NCI-H774 (cell line): Measurements from ENCODE around the gene DKK1.

Source experiments
- DNase-seq: peaks from one replicate; lab custom pipeline; 2025; lab: John Stamatoyannopoulos, UW

The DKK1 gene, protein sequence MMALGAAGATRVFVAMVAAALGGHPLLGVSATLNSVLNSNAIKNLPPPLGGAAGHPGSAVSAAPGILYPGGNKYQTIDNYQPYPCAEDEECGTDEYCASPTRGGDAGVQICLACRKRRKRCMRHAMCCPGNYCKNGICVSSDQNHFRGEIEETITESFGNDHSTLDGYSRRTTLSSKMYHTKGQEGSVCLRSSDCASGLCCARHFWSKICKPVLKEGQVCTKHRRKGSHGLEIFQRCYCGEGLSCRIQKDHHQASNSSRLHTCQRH

DNA sequence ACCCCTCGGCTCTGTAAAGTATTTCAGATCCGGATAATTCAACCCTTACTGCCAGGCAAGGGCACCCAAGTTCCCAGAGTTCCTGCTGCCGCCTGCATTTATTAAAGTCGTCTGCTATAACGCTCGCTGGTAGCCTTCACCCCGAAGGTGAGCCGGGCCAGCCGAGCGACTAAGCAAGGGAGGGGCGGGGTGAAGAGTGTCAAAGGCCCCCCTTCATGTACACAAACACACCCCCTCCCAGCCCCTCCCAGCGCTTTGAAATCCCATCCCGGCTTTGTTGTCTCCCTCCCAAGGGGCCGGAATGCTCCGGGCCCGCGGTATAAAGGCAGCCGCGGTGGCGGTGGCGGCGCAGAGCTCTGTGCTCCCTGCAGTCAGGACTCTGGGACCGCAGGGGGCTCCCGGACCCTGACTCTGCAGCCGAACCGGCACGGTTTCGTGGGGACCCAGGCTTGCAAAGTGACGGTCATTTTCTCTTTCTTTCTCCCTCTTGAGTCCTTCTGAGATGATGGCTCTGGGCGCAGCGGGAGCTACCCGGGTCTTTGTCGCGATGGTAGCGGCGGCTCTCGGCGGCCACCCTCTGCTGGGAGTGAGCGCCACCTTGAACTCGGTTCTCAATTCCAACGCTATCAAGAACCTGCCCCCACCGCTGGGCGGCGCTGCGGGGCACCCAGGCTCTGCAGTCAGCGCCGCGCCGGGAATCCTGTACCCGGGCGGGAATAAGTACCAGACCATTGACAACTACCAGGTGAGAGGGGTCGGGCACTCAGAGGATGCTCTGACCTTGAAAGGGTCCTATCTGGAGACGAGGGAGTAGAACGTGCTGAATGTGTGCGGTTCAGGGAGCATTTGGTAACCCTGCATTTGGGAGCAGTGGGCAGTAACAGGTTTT, at the start of gene DKK1:
DKK1 (plus strand) TSS at position 349 of the 889 bp plus-strand sequence; CDS start at position 503, 154 bp downstream.
- DNase-seq, result no peak

DNA sequence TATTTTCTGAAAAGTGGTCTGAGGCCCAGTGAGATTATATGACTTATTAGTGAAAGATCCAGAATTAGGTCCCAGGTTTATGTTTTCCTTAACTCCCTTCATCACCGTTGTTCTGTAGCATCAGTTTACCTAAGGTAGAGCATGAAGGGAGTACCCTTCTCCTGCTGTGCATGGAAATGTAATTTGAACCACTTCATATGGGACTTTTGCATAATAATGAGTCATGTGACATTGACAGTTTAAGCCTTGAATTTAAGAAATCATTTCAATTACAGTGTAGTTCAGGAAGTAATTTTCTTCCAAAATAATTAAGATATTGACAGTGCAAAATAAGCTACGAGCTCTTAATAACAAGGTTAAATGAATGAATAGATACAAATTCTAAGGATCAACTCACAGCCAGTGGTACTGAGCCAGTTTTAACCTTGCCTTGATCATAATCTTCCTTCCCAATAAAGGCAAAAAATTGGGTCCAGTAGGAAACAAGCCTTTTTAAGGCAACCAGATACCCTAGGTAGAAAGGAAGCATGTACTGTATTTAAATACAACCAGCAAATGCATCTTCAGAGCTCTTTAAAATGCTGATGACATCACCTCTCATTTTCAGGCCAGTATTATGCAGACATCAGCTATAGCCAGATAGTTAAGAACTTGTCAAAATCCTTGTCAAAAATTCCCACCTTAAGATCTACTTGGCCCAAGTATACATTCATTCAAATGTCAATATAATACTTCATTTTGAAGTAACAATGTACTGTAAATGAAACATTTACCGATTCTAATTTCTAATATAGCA, 48.8 kb upstream of the DKK1 start:
- DNase-seq, result no peak

DNA sequence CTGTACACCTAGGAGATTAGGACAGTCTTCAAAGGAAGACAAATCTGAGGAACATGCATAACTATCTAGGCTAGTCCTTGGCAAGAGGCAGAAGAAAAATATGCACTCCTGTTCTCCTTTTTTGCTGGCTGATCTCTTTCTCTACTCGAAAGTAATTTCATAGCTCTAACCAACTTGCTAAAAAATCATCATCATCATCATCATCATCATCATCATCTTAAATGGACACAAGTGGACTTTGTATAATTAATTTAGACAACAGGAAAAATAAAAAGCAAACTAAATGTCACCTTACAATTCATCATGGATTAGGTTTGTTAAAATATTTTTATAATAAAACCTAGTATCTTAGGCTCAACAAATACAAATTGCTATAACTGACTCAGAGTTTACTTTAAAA, 47.2 kb upstream of the DKK1 start:
- no peak for DNase-seq

DNA sequence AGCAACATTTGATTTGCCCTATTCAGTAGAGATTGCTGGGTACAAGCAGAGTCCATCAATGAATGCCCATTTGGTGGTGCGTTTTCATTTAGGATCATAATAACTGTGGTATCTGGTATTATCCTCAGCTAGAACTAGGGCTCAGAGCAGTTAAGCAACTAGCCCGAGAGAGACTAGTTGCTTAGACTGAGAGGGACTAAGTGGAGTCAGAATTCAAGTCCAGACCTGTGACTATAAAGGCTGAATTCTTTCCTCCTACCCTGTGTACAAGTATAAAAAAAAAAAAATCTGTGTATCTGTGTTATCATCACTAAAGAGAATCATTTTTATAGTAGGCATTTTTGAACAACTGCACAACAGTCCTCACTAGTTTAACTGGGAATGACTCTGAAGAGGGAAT, 45.3 kb upstream of the DKK1 start:
- DNase-seq, result no peak

DNA sequence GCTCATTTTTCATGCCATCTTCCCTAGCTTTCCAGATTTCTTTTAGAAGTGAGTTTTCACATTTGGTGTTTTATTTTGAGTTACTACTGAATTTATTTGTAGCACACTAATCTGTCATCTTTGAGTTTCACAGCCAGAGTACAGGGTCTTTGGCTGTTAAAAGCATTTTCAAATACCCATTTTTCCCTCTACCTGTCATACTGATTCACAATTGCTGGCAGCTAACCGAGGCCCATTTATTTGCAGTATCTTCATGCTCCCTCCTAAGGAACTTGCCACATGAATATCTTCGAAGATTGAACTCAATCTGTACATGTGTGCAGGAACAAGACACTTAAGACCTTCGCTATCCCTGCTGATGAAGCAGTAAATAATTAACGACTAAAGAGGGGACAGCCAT, 44.8 kb upstream of the DKK1 start:
- DNase-seq, result no peak

DNA sequence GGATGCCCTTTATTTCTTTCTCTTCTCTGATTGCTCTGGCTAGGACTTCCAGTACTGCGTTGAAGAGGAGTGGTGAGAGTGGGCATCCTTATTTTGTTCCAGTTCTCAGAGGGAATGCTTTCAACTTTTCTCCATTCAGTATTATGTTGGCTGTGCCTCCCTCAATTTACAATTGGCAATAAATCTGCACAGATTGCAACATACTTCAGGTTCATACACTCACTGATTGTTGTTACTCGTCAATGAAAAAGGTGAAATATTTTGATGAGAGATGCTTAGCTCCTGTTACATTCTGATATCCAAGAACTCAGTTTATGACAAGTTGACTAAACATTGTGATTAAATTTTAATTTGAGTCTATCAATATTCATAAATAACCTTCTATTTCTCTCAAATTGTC, 37.9 kb upstream of the DKK1 start:
- no peak for DNase-seq

DNA sequence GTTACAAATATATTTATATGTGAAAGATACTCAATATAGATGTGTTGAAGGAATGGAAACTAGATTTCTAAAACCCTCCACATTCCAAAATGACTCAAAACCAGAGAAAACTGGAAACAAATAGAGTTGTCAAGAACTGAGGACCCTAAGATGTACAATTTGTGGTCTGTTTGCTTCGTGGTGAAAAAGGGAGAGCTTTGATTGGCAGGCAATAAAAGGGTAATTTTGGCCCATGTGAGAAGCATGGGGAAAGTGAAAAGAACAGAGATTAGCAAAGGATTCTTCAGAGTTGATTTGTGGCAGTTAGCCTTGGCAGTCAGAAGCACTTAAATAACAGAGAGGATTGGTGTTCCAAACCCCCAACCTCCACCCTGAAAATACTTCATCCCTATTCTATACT, 37.1 kb upstream of the DKK1 start:
- no peak for DNase-seq

DNA sequence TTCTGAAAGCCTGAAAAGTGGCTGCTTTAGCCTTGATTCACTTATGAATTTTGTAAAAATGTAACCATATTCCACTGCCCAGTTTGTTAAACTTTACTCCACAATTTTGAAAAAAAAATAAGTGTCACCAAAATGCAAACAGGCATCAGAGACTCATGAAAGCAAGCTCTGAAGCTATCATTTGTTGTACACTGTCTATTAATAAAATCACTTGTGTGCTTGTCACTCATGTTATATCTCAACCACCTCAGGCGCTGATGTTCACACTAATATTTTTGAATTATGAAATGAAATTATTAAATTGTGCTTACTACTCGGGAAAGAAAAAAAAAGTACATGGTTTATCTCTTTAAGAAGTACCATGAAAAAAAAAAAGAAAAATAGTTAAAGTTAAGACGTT, 34.5 kb upstream of the DKK1 start:
- DNase-seq, result no peak

DNA sequence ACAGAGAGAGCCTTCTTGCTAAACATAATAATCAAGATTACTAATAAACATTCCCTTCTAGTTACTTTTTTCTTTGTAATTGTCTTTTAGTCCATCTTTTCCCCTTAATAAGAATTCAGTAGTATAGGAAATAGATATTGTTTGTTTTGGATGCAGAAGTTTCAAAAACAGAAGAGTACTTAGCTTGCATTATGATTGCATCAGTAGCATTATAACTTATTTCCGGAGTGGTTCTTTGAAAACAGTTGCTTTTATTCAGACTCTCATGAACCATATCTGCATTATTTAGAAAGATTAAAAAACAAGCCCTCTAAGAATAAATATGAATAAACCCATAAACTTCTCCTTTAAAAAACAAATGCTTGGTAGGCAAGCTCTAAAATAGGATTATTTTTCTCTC, 34.0 kb upstream of the DKK1 start:
- no peak for DNase-seq

DNA sequence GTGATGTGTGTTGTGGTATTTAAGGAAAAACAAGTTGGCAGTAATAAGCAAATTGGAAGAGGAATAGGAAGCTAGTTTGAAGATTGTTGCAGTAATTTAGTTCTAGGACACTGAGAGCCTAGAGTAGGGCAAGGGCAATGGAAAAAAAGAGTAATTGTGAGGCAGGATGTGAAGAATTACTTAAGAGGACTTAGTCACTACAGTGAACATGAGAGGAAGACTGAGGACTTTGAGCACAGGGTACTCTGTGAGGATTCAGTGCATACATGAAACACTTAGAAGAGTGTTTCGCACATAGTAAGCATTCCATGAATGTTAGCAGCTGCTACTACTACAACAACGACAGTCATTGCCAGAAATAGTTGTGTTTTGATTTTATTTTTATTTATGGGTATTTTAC, 30.9 kb upstream of the DKK1 start:
- DNase-seq, result no peak

DNA sequence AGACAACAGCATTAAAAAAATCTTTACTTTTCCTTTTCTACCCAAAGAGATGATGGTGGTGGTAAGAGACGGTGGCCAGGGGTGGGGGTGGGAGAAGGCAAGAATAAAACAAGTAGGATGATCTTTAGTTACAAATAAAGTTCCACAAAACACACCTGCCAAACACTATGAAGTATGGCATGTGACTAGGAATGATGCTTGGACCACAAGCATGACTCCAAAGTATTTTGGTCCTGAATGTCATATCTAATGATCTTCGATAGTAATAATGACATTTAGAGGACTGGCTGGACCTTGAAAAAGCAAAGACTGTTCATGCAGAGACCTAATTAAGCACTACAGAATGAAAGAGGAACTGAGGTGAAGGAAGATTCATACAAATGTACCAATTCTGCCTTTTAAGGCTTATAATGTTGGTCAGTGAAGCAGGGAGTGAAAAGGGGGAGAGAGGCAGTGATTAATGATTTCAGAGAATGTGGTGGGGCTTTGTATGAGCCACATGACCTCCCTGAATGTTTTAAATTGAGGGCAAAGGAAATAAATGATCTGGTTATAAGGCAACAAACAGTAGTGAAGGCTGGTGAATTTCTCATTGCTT, 29.6 kb upstream of the DKK1 start:
- DNase-seq, result no peak

DNA sequence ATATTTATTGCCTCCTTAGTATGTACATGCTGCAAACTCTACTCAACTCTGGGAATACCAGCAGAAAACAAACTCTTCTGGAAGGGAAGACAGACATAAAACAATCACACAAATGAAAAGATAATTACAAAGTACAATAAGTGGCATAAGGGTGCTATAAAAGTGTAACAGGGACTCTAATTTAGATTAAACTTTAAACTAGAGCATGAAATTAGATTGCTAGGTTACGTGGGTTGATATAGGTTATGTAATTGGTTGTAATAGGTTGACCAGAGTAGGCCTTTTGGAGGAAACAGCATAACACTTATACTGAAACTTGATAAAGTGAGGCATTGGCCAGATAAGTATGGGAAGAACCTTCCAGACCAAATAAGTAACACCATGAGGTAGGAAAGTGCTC, 26.2 kb upstream of the DKK1 start:
- no peak for DNase-seq

DNA sequence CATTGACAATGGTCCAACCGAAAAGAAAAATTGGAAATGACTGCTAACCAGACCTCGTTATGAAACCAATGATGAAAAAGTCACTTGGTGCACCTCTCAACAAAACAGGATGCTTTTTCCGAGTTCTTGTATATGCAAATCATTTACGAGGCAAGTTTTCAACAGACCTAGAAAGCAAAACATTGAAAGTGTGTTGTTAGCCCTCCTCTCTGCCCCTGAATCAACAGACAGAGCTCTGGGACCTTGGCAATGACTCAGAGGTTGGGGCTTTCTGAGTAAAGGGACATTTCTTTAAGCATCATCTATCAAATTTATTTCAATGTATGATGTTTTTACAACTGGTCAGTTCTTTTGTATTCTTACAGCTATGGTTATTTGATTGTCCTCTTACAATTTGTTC, 16.3 kb upstream of the DKK1 start:
- no peak for DNase-seq

DNA sequence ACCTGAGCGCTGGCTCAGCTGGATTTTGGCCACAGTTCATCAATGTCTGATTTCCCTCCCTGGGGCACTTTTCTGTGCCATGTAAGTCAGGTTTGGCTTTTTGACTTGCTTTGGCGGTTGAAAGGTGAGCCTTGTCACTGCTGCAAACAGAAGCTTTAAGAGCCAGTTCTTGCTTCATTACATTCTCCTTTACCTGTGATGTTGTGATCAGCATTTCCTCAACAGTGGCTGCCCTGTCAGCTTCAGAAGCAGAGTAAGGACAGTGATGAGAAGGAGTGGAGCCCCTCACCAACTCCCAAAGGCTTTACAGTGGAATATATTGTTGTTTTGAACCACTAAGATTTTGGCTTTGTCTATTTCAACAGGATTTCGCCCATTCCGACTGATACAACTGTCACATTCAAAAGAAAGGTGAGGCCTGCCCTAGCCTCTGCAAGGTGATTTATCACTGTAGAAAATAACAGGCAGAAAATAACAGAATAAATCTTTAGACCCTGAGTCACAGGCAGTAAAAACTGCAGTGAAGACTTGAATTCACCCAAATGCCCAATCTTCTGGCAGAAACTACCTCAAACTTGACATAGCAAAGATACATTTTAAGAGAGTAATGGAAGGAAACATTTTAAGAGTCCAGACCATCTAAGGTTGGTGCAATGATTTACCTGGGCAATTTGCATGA, 13.3 kb upstream of the DKK1 start:
- no peak for DNase-seq

DNA sequence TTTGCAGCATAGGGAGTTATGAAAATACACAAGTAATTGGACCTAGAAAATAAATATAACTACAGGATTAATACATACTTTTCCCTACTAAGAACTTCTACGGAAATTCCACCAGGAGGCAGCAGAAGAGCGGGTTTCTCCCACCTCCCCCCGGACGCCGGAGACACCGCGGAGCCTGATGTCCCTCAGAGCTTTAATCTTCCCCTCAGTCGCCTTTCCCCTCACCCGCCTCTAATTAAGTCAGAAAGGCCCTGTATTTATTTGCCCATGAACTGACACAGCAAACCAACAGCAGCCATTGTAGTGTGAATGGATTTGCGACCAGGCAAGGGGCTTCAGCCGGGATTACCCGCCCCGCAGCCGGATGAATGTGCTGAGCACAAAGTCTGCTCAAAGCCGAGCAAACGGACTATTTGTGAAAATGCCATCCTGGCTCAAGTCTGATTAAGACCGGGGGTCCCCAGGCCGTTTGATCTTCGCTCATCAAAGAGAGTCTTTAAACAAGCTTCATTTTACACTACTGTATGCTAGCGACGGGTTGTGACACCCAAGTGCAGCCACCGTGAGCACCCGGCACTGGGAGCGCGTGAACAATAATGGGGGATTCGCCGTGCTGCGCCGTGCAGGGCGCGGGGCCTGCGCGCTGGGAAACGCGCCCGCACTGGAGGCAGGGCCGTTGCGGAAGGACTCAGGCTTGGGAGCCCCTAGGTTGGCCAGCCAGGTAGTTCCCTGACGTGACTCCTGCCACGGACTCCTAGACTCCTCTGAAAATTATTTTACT, 5.6 kb upstream of the DKK1 start:
- DNase-seq, result no peak

DNA sequence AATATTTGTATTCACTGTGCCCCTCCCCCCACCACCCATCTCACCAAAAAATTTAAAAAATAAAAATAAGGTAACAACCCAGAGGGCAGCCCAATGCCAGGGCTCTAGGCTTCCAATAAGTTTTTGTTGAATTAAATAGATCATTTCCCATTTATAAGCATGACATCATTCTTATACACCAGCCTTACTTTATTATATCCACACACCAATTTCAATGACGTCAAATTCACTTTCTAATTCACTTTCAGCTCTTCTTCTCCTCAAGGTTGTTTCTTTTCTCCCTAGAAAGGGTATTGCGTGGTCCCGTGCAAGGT, 1.2 kb upstream of the DKK1 start:
- DNase-seq, result no peak

DNA sequence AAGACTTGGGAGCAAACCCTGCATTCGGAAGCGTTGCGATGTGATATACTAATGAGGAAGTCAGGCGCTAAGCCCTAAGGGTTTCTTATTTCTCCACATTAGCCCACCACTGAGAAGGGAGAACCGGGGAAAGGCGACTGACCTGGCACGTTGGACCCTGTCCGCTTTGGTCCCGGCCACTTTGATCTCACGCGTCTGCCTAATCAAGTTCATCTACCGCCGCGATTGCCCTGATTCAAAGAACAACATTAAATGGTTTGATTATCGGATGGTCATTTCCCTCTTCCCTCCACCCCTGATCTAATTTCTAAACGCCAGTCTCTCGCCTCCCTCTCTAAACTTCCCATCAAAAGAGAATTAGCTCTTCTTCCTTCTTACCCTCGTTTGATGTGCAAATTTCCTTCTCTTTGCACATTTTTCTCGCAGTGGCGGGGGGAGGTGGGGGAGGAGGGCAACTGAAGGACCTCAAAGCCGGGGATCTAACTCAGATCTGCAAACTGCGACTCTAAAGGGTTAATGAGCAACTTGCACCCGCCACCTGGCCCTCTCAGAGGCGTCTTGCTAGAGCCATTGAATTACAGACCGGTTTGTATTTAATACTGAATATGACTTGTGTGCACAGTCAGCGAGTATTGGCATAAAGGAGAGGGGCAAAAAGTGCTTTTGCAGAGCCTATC, 687 bp upstream of the DKK1 start:
- DNase-seq, result no peak

DNA sequence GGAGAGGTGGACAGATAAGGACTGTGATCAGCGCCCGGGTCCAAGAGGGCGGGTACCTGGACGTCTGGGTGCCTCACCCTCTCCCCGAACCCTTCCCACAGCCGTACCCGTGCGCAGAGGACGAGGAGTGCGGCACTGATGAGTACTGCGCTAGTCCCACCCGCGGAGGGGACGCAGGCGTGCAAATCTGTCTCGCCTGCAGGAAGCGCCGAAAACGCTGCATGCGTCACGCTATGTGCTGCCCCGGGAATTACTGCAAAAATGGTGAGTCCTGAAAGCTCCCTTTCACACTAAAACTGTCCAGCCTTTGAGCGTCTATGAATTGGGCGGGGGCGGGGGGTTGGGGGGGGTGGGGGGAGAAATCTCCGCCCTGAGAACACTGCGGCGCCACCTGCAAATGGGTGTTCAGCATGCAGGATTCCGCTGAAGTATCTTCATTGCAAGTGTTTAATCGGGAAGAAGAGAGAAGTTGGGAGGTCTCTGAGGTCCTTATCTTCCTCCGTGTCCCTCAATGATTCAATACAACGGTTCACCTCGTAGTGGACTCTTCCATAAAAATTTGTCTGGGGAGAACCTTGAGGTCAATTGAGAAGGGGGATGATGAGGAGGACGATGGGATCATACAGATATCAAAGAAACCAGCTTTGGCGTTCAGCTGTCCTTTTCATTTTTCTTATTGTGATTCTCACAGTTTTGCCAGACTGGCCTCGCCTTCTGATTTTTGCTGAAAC, 906 bp downstream of the DKK1 start:
- no peak for DNase-seq

DNA sequence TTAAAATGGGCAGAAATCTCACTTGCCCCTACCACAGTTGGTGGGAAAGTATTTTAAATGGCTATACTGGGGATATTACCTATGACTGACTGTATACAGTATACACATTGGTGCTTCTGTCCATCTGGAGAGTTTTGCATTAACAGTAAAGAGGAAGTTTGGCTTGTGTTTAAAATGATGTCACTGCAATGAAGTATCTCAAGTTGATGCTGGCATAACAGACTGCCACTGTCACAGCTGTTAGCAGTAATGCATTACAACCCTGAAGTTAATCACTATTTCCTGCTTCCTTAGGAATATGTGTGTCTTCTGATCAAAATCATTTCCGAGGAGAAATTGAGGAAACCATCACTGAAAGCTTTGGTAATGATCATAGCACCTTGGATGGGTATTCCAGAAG, 1.9 kb downstream of the DKK1 start:
- DNase-seq, result no peak

DNA sequence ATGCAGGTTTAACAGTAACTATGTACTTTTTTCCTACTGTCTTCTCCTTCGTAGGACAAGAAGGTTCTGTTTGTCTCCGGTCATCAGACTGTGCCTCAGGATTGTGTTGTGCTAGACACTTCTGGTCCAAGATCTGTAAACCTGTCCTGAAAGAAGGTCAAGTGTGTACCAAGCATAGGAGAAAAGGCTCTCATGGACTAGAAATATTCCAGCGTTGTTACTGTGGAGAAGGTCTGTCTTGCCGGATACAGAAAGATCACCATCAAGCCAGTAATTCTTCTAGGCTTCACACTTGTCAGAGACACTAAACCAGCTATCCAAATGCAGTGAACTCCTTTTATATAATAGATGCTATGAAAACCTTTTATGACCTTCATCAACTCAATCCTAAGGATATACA, 2.4 kb downstream of the DKK1 start:
- no peak for DNase-seq
